Epithelial cell of proximal tubule (primary cell): ENCODE results near the gene CDC42SE2. TPM values are rescaled to one million over a fixed set of nuclear protein-coding genes. Genes with fewer than 3 reads are reported as not detected.
"Not testable (repeated sequence)": the region's sequence is repeated elsewhere in the genome, so short reads cannot be mapped to it uniquely, and the experiment has no call there.

Experiments
- DNase-seq: peaks from one replicate; pipeline ENCODE4 v3.0.0-alpha.2; 2011; ENCODE audit warnings: low read depth
- H3K4me3 ChIP-seq: 2 replicates; pipeline ENCODE4 v1.5.1; 2011; ENCODE audit warnings: low read depth, mild to moderate bottlenecking, low read length
- total RNA-seq: library from RNA; depleted of rRNA; stranded (reverse); fragments of >200 nt; gene quantifications from 2 replicates; pipeline ENCODE4 v1.2.3, GENCODE V29; 2015
- TF ChIP-seq, protein P1 (sequence below): conservative IDR thresholded peaks from 2 replicates; pipeline ENCODE4 v1.5.1; 2012; ENCODE audit warnings: low read depth, mild to moderate bottlenecking, low read length

Gene CDC42SE2
- total RNA-seq, 1 donor from 2014 or later = 40.1 TPM

DNA sequence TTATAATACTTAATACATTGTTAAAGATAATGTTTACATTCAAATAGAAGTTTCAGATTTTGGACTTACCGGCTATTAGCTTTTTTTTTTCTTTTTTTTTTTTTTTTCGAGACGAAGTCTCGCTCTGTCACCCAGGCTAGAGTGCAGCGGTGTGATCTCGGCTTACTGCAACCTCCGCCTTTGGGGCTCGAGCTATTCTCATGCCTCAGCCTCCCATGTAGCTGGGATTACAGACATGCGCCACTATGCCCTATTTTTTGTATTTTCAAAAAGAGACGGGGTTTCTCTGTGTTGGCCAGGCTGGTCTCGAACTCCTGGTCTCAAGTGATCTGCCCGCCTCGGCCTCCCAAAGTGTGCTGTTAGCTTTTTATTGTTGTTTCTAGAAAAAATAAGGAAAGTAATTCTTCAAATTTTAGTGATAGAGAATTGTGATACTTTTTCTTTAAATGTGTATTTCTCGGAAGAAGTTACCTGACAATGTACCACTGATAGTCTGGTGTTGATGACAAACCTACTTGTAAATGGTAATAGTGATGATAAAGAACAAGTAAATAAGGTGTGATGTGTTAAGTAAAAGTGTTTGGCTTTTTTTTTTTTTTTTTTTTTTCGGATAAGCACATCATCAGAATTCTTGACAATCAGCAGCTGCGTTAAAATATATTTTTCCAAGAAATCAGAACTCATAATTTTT, 2.7 kb downstream of the CDC42SE2 start:
- peak overlapping the region; percentile 98 for H3K4me3 ChIP-seq
- DNase-seq = no peak
- TF ChIP-seq, protein P1, sequence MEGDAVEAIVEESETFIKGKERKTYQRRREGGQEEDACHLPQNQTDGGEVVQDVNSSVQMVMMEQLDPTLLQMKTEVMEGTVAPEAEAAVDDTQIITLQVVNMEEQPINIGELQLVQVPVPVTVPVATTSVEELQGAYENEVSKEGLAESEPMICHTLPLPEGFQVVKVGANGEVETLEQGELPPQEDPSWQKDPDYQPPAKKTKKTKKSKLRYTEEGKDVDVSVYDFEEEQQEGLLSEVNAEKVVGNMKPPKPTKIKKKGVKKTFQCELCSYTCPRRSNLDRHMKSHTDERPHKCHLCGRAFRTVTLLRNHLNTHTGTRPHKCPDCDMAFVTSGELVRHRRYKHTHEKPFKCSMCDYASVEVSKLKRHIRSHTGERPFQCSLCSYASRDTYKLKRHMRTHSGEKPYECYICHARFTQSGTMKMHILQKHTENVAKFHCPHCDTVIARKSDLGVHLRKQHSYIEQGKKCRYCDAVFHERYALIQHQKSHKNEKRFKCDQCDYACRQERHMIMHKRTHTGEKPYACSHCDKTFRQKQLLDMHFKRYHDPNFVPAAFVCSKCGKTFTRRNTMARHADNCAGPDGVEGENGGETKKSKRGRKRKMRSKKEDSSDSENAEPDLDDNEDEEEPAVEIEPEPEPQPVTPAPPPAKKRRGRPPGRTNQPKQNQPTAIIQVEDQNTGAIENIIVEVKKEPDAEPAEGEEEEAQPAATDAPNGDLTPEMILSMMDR = no peak

- TF ChIP-seq, protein P1 = no peak
- DNase-seq = no peak
- H3K4me3 ChIP-seq = no peak overlapping the region
Measured at GRCh38 chr5:131268758-131269370, 5.0 kb downstream of the CDC42SE2 start.

DNA sequence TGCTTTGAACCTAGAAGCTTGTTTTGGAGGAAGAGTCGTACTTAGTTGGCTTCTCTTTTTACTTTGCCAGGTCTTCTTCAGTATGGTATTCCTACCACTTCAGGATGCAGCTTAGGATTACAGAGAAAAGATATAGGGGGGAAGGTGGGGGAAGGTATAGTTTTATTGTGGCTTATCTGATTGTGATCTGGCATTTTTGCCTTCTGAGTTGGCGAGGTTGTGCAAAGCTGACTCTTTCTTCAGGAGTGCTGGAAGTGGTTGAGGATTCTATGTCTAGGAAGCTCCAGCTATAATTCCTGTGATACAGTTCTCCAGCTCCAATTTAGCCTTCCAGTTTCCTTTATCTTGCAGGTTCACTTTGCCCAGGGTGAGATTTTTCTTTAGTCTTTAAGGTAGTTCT, 7.0 kb downstream of the CDC42SE2 start:
- TF ChIP-seq, protein P1 = no peak
- no peak for DNase-seq
- no peak overlapping the region for H3K4me3 ChIP-seq

GRCh38 chr5:131271888-131272287, 8.0 kb downstream of the CDC42SE2 start:
- DNase-seq, H3K4me3 ChIP-seq: not testable (repeated sequence)

DNA sequence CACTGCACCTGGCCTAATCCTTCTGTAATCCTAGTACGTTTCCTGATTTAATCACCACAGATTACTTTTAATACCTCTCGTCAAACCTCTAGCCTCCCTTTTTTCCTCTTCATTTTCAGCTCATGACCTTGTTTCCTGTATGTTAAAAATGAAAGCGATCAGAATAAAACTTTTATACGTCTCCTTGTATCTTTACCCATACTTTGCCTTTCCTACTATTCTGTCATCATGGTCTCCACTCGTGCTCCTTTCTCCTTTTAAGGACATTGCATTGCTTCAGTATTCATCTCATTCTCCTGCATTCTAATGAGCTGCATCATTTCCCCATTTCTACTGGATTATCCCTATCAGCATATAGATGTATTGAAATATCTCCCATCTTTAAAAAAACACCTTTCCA, 8.5 kb downstream of the CDC42SE2 start:
- TF ChIP-seq, protein P1 = no peak
- DNase-seq = no peak
- H3K4me3 ChIP-seq = no peak overlapping the region

GRCh38 chr5:131272724-131273123, 8.9 kb downstream of the CDC42SE2 start:
- H3K4me3 ChIP-seq = no peak overlapping the region
- DNase-seq = no peak
- TF ChIP-seq, protein P1 = no peak

- DNase-seq = no peak
- no peak overlapping the region for H3K4me3 ChIP-seq
- TF ChIP-seq, protein P1 = no peak
Measured at GRCh38 chr5:131274326-131275063, 10.6 kb downstream of the CDC42SE2 start.
